H7 (cell line): ENCODE results near the gene EVC2. TPM values are rescaled to one million over a fixed set of nuclear protein-coding genes. Genes with fewer than 3 reads are reported as not detected.
A peak's percentile ranks its signal among the peaks of the same experiment; 100 is the strongest.

Experiments used
- DNase-seq: peaks from one replicate; pipeline ENCODE4 v3.0.0; 2012
- H3K27me3 ChIP-seq: 2 replicates; pipeline ENCODE4 v1.6.0; 2011; ENCODE audit warnings: mild to moderate bottlenecking, low read length; ENCODE audit not compliant: control insufficient read depth, insufficient read depth
- H3K36me3 ChIP-seq: replicated peaks from 2 replicates; pipeline ENCODE4 v1.5.1; 2011; ENCODE audit warnings: low read length; ENCODE audit not compliant: control insufficient read depth, insufficient read depth
- H3K4me3 ChIP-seq: 2 replicates; pipeline ENCODE4 v1.5.1; 2011; ENCODE audit warnings: low read depth, mild to moderate bottlenecking, control low read depth, low read length, moderate library complexity; ENCODE audit not compliant: insufficient read depth
- total RNA-seq: library from RNA; depleted of rRNA; stranded (reverse); fragments of >200 nt; shearing (Covaris generic); gene quantifications from 2 replicates; pipeline ENCODE4 v1.2.3, GENCODE V29; 2014

Gene EVC2
- total RNA-seq, 1 experiment from 2014 or later, result 6.2 TPM

DNA sequence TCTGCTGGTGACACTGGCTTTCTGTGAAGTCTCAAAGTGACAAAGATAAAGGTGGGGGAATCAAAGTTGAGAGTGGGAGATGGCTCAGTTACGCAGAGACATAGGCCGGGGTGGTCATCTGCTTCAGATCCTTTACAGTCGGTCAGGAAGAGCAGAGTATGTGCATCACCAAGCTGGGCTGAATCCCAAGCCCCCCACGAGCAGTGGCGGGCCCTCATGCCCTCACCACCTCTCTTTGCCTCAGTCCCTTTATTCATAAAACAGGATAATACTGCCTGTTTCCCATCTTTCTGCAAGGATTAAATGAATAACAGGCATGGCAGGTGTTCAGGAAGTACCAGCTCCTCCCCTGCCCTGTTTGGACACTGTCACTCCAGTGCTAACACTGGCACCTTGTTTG, 135.6 kb downstream of the EVC2 start:
- no peak for DNase-seq
- Histone ChIP-seq H3K4me3 (no peak overlapping the region), H3K36me3 (peaks cover 1% of the 10 kb centered on the region)

DNA sequence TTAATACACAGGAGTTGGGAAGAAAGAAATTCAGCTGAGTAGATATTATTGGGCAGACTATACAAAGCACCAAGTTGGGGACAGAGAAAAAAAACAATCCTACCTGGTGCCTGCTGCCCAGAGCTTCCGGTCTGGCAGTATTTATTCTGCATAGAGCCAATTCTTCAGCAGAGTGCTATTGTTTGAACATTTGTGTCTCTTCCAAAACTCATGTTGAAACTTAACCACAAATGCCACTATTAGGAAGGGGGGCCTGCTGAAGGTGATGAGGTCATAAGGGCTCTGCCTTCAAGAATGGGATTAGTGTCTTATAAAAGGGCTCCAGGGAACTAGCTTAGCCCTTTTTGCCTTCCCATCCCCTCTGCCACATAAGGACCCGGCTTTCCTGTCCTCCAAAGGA, 136.2 kb downstream of the EVC2 start:
- no peaks in the 10 kb centered on the region for H3K27me3 ChIP-seq
- H3K4me3 ChIP-seq, result no peak overlapping the region
- peaks cover 1% of the 10 kb centered on the region for H3K36me3 ChIP-seq
- no peak for DNase-seq

More for the DNA sequence above, 135.6 kb downstream of the EVC2 start:
- H3K27me3 ChIP-seq, result no peaks in the 10 kb centered on the region

DNA sequence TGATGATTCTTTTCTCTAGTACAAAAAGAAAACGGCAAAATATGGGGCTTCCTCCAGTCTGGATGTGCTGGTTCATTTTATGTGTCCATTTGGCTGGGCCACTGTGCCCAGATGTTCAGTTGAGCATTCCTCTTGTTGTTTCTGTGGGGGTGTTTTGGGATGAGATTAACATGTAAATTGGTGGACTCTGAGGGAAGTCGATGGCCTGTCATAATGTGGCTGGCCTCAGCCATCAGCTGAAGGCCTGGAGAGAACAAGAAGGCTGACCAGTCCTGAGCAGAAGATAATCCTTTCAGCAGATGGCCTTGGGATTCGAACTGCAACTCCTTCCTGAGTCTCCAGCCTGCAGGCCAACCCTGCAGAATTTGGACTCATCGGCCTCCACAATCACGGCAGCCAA, 136.7 kb downstream of the EVC2 start:
- no peak for DNase-seq

DNA sequence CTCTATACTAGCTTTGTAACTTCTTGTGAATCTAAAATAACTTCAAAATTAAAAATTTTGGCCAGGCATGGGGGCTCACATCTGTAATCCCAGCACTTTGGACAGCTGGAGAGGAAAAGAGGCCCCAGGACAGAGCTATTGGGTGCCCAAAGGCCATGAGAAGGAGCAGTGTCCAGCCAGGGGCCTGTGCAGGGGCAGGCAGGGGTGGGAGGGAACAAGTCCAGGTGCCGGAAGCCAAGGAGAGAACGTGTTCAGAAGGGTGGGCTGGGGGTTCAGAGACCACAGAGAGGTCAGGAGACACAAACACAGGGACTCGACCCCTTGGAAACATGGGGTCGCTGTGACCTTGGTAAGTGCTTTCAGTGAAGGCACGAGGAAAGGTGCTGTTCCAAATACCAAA, 138.9 kb downstream of the EVC2 start:
- peaks cover 1% of the 10 kb centered on the region for H3K36me3 ChIP-seq
- H3K4me3 ChIP-seq, result no peak overlapping the region
- DNase-seq, result no peak
- H3K27me3 ChIP-seq, result no peaks in the 10 kb centered on the region

More for the DNA sequence above, 136.7 kb downstream of the EVC2 start:
- Histone ChIP-seq H3K27me3 (no peaks in the 10 kb centered on the region), H3K36me3 (peaks cover 1% of the 10 kb centered on the region), H3K4me3 (no peak overlapping the region)

DNA sequence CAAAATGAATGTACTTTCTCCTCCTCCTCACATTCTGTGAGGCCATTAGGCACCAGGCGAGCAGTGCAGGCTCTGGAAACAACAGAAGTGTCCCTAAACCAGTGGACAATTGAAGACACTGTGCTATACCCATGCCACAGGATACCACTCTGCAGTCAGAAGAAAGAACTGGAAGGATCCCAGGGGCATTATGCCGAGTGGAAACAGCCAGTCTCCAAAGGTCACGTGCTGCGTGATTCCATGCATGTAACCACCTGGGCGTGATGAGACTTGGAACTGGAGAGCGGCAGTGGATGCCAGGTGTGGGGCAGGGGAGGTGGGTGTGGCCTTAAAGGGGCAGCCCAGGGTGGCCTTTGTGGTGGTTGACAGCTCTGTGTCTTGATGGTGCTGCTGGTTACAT, 139.4 kb downstream of the EVC2 start:
- no peak overlapping the region for H3K4me3 ChIP-seq
- H3K27me3 ChIP-seq, result no peaks in the 10 kb centered on the region
- no peak for DNase-seq
- H3K36me3 ChIP-seq, result peaks cover 1% of the 10 kb centered on the region

DNA sequence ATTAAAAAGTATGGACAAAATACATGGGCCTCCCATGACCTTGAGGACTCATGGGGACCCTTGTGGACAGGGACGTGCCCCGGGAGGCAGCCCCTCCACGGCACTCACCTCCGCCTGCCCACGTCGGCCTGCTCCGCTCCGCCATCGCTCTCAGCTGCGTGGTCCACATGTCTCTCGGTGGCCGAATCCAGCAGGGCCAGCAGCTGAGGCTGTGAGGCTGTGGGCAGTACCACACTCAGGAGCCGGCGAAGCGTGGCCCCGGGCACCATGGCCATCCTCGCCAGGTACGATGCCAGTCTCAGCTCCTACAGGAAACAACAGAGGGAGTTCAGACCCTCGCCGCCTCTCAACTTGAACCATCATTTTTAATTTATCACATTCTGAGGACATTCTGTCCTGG, 140.0 kb downstream of the EVC2 start:
- H3K36me3 ChIP-seq, result peaks cover 1% of the 10 kb centered on the region; the same call in 1 of the 2 replicates
- no peak overlapping the region for H3K4me3 ChIP-seq
- no peaks in the 10 kb centered on the region for H3K27me3 ChIP-seq
- DNase-seq, result no peak

DNA sequence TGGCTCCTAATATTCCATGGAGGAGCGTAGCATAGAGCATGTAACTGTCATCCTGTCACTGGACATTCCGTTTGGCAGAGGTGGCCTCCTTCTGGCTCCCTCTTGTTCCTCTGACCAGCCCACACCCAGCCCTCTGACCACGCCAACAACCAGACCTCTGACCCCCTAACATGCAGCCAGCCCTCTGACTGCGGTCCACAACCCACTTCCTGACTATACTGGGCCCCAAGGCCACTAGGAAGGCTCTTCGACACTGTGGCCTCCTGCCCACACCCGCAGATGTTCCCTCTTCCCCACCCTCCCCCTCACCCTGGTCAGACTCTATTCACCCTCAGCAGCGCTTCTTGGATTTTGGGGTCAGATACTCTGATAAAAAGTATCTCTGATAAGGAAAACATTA, 141.4 kb downstream of the EVC2 start:
- H3K36me3 ChIP-seq, result no peaks in the 10 kb centered on the region; the same call in 1 of the 2 replicates
- no peak for DNase-seq
- no peak overlapping the region for H3K4me3 ChIP-seq
- H3K27me3 ChIP-seq, result no peaks in the 10 kb centered on the region

DNA sequence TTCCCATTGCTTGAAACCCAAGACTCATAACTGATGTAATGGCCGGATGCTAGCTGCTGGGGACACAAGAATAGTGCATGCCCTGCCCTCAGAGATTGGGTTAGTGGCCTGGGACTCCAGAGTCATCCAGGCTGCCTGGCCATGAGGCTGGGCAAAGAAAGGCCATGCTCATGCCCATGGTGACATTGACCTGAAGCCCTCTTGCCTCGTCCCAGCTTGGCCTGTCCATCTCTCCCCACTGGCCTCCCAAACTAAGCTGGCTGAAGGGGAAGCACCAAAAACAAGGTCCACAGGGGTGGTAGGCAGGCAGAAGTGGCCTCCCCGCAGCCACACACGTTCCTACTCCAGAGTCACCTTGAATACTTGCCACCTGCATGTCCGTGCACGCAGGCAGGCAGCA, 141.8 kb downstream of the EVC2 start:
- Histone ChIP-seq H3K36me3 (no peaks in the 10 kb centered on the region; the same call in 1 of the 2 replicates), H3K27me3 (no peaks in the 10 kb centered on the region), H3K4me3 (no peak overlapping the region)
- no peak for DNase-seq

DNA sequence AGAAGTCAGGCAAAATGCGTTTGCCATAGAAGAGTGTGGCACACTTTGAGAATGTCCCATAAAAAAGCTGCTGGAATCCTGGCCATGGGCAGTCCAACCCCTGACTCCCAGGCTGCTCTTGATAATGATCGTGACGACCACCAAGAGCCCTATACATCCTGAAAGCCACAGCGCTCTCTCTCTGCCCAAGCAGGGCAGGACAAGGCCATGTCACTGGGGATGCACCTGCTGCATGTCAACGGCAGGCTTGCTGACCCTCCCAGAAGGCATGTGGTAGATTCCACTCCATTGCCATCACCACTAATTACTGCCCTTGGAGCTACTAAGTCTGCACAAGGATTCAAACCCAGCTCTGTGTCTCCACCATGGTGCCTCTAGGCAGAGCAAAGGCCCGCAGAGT, 144.5 kb downstream of the EVC2 start:
- Histone ChIP-seq H3K27me3 (no peaks in the 10 kb centered on the region), H3K36me3 (no peaks in the 10 kb centered on the region; the same call in 1 of the 2 replicates), H3K4me3 (no peak overlapping the region)
- DNase-seq, result no peak

DNA sequence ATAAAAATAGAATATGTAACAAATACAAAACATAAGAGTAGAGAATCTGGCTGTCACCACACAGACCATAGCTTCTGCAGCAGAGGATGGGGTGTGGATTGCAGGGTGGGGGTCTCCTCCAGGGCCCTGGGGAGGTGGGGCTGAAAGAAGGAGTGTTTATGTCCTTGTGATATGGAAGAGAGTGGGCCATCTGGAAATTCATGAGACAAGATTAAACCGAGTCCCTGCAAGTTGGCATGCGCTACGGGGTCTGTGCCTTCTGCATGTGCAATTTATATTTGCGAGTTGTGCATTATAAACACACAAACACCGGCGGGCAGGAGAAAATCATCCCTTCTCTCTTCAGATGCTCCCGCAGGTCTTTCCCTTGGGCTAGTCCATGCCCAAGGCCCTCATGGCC, 145.9 kb downstream of the EVC2 start:
- no peak for DNase-seq
- H3K27me3 ChIP-seq, result no peaks in the 10 kb centered on the region
- no peak overlapping the region for H3K4me3 ChIP-seq
- H3K36me3 ChIP-seq, result no peaks in the 10 kb centered on the region; the same call in 1 of the 2 replicates

DNA sequence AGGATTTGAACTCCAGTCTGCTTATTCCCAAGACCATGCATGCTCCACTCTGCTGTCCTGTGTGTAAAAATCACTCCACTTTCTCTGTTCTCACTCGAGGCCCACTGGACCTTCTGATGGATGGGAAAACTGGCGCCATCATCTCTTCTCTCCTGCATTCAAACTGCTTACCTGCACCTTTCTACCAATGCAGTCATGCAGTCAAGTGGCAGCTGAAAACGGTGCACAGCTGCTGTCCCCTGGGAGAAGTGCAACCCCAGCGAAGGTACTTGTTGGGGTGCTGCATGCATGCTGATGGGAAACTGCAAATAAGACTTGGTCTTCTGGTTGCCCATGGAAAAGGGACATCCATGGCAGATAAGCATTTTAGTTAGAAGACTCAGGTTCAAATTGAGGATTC, 147.1 kb downstream of the EVC2 start:
- no peak overlapping the region for H3K4me3 ChIP-seq
- H3K36me3 ChIP-seq, result no peaks in the 10 kb centered on the region; the same call in 1 of the 2 replicates
- no peak for DNase-seq
- no peaks in the 10 kb centered on the region for H3K27me3 ChIP-seq

DNA sequence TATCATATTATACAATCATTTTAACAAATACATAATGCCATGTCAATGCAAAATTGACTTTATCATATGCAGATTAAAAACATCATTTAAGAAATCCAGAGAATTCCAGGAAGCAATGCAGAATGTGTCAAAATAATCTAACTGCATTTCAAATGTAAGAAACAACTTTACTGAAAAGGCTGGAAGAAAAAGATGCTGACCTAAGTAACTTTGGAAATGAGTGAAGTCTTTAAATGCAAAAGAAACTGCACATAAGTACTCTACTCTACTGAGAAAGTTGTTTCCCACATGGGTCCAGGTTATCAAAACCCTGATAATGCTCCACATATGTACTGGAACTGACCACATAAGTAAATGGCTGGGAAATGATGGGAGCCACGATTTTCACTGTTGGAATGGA, 149.9 kb downstream of the EVC2 start:
- DNase-seq, result no peak
- Histone ChIP-seq H3K36me3 (no peaks in the 10 kb centered on the region; the same call in 1 of the 2 replicates), H3K4me3 (no peak overlapping the region), H3K27me3 (no peaks in the 10 kb centered on the region)

DNA sequence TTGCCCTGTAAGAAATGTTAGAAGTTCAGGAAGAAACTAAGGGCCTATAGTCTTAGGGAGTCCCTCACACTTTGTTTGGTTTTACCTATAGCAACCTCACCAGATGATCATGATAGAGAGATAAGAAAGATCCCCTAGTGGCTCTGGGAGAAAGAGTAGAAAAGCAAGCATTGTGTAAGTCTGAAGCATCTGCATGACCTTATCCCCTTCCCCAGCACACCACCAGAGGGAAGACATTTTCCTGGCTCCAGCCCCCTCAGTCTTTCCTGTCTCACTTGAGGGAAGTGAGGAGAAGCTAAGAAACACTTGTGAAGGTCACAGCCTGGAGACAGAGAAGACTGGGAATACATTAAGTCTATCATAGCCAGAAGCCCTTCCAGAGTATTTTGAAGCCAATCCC, 154.0 kb downstream of the EVC2 start:
- Histone ChIP-seq H3K4me3 (no peak overlapping the region), H3K27me3 (no peaks in the 10 kb centered on the region), H3K36me3 (no peaks in the 10 kb centered on the region)
- peak; percentile 65 for DNase-seq

DNA sequence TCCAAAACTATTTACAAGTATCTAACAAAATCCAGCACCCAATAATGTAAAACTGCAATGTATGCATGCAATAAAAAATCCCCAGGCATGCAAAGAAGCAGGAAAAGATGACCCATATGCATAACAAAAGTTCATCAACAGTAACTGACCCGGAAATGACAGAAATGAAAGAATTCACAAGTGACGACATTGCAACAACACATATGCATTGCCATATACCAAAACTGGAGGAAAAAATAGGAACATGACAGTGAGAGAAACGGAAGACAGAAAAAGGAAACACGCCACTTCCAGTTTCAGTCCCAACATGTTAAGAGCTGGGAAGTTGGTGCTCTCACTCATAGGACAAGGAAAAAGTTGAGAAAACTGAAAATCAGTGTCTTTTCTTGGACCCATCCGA, 154.6 kb downstream of the EVC2 start:
- DNase-seq, result no peak
- H3K27me3 ChIP-seq, result no peaks in the 10 kb centered on the region
- no peak overlapping the region for H3K4me3 ChIP-seq
- no peaks in the 10 kb centered on the region; the same call in 1 of the 2 replicates for H3K36me3 ChIP-seq

DNA sequence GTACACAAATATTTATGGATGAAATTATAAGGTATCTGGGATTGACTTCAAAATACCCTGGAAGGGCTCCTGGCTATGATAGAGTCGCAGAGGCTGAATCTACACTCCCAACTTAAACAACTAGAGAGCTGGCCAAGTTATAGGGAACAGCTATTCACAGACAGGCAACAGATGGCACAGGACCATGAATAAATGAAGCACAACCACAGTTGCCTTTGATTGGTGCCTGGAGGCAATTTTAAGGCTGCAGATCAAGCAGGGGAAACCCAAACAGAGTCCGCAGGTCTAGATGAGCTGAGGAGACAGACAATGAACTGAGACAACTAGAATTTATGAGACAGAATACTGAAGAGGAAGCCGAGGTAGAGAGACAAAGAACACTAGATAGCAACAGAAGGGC, 155.9 kb downstream of the EVC2 start:
- H3K36me3 ChIP-seq, result no peaks in the 10 kb centered on the region; the same call in 1 of the 2 replicates
- no peak for DNase-seq
- no peak overlapping the region for H3K4me3 ChIP-seq
- no peaks in the 10 kb centered on the region for H3K27me3 ChIP-seq

DNA sequence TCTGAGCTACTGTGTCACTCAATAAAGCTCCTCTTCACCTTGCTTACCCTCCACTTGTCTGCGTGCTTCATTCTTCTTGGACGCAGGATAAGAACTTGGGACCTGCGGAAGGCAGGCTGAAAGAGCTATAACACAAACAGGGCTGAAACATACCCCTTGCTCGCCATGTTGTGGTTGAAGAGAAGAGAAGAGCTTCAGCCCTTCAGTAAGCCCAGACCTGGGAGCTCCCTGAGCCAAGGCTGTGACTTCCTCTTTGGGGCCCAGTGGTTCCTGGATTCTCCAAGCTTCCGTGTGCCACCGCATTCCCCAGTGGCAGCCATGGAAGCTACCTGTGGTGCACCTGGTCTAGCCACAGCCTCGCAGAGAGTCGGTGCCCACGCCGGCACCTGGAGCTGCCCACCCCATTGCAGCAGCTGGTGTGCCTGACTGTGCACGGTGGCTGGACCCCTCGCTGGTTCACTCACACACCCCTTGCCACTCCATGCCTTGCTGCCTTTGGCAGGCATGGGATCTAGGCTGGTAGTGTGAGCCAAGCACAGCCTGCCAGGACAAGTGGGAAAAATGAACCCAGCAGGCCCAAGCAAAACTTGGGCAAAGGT, 160.6 kb downstream of the EVC2 start:
- Histone ChIP-seq H3K27me3 (no peaks in the 10 kb centered on the region), H3K4me3 (no peak overlapping the region), H3K36me3 (no peaks in the 10 kb centered on the region; the same call in 1 of the 2 replicates)
- DNase-seq, result no peak
